Activated T-helper 17 cell treated with anti-CD3 and anti-CD28 coated beads, Interleukin-2, amount 50 U/mL, for 72 hours (primary cell): ENCODE measurements around the gene DAPK1. TPM values are rescaled to one million over a fixed set of nuclear protein-coding genes. Genes with fewer than 3 reads are reported as not detected.

Source experiments
- ATAC-seq: fragments of 150-1000 bp; cut with Tn5 transposase; replicated peaks from 2 replicates; pipeline ENCODE4 v1.10.0; 2021; ENCODE audit warnings: mild to moderate bottlenecking, moderate library complexity
- H3K27ac Mint-ChIP-seq: one replicate; pipeline ENCODE4 v1.8.0; 2022; ENCODE audit warnings: mixed read lengths
- H3K27me3 Mint-ChIP-seq: one replicate; pipeline ENCODE4 v1.8.0; 2022; ENCODE audit warnings: mixed read lengths
- H3K36me3 Mint-ChIP-seq: one replicate; pipeline ENCODE4 v1.8.0; 2022; ENCODE audit warnings: low read depth, mild to moderate bottlenecking, mixed read lengths
- H3K4me1 Mint-ChIP-seq: one replicate; pipeline ENCODE4 v1.8.0; 2022; ENCODE audit warnings: mixed read lengths
- H3K4me3 Mint-ChIP-seq: one replicate; pipeline ENCODE4 v1.8.0; 2022; ENCODE audit warnings: mild to moderate bottlenecking, mixed read lengths
- H3K9me3 Mint-ChIP-seq: one replicate; pipeline ENCODE4 v1.8.0; 2022; ENCODE audit warnings: mixed read lengths
- total RNA-seq, 2 donors: library from RNA; stranded (reverse); gene quantifications; one replicate each; pipeline ENCODE4 v1.2.3, GENCODE V29; 2022

The DAPK1 gene
- total RNA-seq, 2 donors from 2014 or later, result 1.5 to 2.0 TPM

DNA sequence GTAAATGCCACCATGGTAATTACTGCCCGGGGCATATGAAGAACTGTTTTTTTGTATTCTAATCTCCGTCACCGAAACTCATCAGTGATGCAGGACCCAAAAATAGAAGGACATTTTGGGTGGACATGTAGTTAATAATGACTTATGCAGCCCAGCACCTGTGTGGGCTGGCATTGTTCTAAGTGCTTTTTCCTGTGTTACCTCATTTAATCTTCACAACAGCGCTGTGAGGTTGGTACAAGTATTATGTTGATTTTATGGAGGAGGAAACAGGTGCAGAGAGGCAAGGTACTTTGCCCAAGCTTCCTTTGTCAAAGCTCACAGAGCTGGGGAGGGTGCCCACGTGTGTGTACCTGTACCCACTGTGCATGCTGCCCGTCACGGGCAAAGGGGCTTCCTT, 58.4 kb downstream of the DAPK1 start:
- H3K36me3 Mint-ChIP-seq, result no peaks in the 10 kb centered on the region

DNA sequence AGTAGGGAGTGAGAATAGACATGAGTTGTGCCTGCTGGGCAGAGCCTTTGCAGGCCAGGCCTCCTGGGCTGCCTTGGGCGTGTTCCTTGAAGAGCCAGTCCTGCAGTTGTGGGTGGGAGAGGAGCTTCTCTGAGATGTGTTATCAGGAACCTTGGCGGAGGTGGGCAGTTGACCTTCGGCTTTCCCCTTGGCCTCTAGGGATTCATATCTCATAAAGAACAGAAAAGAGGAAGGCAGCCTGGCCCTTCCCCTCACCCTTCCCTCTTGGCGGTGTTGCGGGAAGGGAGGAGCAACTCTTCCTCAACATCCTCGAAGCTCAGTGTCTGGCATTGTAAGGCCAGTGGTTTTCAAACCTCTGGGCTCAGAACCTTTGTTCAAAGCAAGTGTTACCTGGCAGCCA, 59.2 kb downstream of the DAPK1 start:
- ATAC-seq, result no peak
- no peaks in the 10 kb centered on the region for H3K36me3 Mint-ChIP-seq
- H3K27ac Mint-ChIP-seq, result no peak overlapping the region
- H3K27me3 Mint-ChIP-seq, result peaks cover 14% of the 10 kb centered on the region
- H3K4me1 Mint-ChIP-seq, result no peaks in the 10 kb centered on the region
- no peaks in the 10 kb centered on the region for H3K9me3 Mint-ChIP-seq
- H3K4me3 Mint-ChIP-seq, result no peak overlapping the region

More for the DNA sequence above, 58.4 kb downstream of the DAPK1 start:
- no peak for ATAC-seq
- Mint-ChIP-seq H3K4me1 (no peaks in the 10 kb centered on the region), H3K27me3 (peaks cover 14% of the 10 kb centered on the region), H3K4me3 (no peak overlapping the region), H3K9me3 (no peaks in the 10 kb centered on the region), H3K27ac (no peak overlapping the region)

GRCh38 chr9:87557996-87558395, 60.3 kb downstream of the DAPK1 start:
- no peak for ATAC-seq
- Mint-ChIP-seq H3K27me3 (peaks cover 14% of the 10 kb centered on the region), H3K36me3 (no peaks in the 10 kb centered on the region), H3K4me1 (no peaks in the 10 kb centered on the region), H3K9me3 (no peaks in the 10 kb centered on the region), H3K27ac (no peak overlapping the region), H3K4me3 (no peak overlapping the region)

DNA sequence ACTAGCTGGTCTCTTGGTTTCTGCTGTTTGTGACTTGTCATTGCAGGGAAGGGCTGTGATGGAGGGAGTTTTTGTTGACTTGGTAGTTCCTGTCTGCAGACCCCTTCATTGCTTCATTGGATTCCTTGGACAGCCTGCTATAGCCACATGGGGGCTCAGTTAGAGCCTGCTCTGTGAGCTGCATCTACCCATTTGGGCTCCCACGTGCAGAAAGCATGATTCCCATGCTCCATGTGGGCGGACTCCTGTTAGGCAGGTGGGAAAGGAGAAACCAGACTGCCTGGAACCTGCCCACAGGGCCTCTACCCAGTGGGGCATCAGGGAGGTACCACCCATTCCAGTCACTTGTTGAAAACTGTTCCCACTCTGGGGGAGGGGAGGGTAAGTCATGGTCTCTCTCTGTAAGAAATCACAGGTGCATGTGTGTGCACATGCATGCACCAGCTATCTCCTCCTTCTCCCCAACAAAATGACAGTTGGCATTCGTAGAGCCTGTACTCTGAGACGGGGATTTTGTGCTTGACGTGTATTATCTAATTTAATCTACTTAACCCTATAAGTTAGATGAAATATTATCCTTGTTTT, 61.0 kb downstream of the DAPK1 start:
- H3K9me3 Mint-ChIP-seq, result no peaks in the 10 kb centered on the region
- no peak for ATAC-seq
- H3K36me3 Mint-ChIP-seq, result no peaks in the 10 kb centered on the region
- no peak overlapping the region for H3K4me3 Mint-ChIP-seq
- no peak overlapping the region for H3K27ac Mint-ChIP-seq
- H3K27me3 Mint-ChIP-seq, result peaks cover 14% of the 10 kb centered on the region
- no peaks in the 10 kb centered on the region for H3K4me1 Mint-ChIP-seq

GRCh38 chr9:87562062-87562461, 64.4 kb downstream of the DAPK1 start:
- H3K27me3 Mint-ChIP-seq, result peaks cover 7% of the 10 kb centered on the region
- H3K36me3 Mint-ChIP-seq, result no peaks in the 10 kb centered on the region
- H3K4me1 Mint-ChIP-seq, result no peaks in the 10 kb centered on the region
- H3K9me3 Mint-ChIP-seq, result no peaks in the 10 kb centered on the region
- no peak overlapping the region for H3K27ac Mint-ChIP-seq
- ATAC-seq, result no peak
- H3K4me3 Mint-ChIP-seq, result no peak overlapping the region

DNA sequence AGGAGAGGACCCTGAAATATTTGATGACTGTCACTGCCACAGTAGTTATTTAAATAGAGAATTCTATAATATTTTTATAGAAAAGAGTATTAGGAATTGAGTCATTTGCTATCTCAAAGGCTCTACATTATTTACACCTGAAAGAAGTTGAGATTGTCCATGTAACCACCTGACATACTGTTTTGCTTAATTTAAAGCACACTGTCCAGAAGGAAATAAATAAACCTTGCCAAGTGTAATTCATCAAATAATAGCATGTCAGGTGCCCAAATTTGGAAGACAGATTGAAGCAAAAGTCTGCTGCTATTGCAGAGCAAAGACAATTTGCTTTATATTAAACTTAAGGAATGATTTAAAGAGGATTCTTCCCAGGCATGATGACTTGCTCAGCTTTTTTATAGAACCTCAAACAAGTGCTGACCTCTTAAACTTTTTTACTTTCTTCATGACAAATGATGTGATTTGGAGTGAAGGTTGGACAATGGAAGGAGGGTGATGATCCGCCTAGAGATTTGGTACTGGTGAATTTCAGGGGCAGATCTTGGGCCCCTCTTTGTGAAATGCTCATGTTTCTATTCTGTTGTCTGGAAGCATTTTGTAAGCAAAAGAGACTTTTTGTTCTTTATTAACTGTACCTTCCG, 65.0 kb downstream of the DAPK1 start:
- no peak for ATAC-seq
- no peaks in the 10 kb centered on the region for H3K9me3 Mint-ChIP-seq
- H3K4me3 Mint-ChIP-seq, result no peak overlapping the region
- no peak overlapping the region for H3K27ac Mint-ChIP-seq
- no peaks in the 10 kb centered on the region for H3K36me3 Mint-ChIP-seq
- no peaks in the 10 kb centered on the region for H3K4me1 Mint-ChIP-seq
- peaks cover 7% of the 10 kb centered on the region for H3K27me3 Mint-ChIP-seq

- Mint-ChIP-seq H3K27me3 (peaks cover 9% of the 10 kb centered on the region), H3K27ac (no peak overlapping the region), H3K36me3 (no peaks in the 10 kb centered on the region), H3K4me1 (no peaks in the 10 kb centered on the region), H3K9me3 (no peaks in the 10 kb centered on the region), H3K4me3 (no peak overlapping the region)
- no peak for ATAC-seq
These were observed 66.4 kb downstream of the DAPK1 start for GRCh38 chr9:87564111-87564510.

DNA sequence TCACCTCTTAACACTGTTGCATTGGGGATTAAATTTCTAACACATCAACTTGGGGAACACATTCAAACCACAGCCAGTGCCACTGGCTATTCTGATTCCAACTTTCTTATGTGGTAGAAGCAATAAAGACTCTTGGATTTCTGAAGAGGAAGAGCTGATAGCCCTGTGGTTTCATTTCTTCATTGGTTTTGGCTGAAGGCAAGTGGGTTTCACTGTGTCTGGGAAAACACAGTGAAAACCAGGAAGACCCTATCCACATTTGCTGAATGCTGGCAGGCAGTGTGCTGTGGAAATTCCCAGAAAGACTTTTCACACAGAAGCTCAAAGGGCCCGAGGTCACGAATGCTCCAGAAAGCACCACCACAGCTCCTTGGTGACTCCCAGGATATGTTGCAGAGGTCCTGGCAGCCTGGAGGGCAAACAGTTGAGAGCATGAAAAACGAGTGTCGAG, 67.1 kb downstream of the DAPK1 start:
- H3K27me3 Mint-ChIP-seq, result peaks cover 9% of the 10 kb centered on the region
- ATAC-seq, result no peak

DNA sequence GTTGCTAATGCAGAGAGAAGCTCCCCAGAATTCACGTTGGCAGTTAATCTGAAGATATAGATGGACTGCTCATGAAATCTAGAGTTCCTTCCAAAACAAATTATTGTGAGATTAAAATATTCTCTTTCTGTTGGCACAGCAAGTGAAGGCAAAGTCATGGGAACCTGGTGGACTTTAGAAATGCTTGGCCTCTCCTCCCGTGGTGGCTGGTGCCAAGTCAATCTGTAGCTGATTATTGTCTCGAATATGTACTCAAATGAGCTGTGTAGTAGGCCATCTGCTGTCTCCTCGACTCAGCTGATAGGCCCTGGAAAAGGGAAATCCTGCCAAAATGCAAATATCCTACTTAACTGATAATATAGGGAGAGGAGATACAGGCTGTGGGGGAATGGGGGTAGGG, 69.3 kb downstream of the DAPK1 start:
- Mint-ChIP-seq H3K4me3 (no peak overlapping the region), H3K4me1 (no peaks in the 10 kb centered on the region), H3K27ac (no peak overlapping the region), H3K9me3 (no peaks in the 10 kb centered on the region), H3K27me3 (peaks cover 9% of the 10 kb centered on the region), H3K36me3 (no peaks in the 10 kb centered on the region)
- ATAC-seq, result no peak

More for the DNA sequence above, 67.1 kb downstream of the DAPK1 start:
- Mint-ChIP-seq H3K27ac (no peak overlapping the region), H3K4me3 (no peak overlapping the region), H3K36me3 (no peaks in the 10 kb centered on the region), H3K9me3 (no peaks in the 10 kb centered on the region), H3K4me1 (no peaks in the 10 kb centered on the region)

GRCh38 chr9:87567571-87567970, 69.9 kb downstream of the DAPK1 start:
- ATAC-seq, result no peak
- no peaks in the 10 kb centered on the region for H3K36me3 Mint-ChIP-seq
- no peak overlapping the region for H3K27ac Mint-ChIP-seq
- peaks cover 9% of the 10 kb centered on the region for H3K27me3 Mint-ChIP-seq
- H3K4me1 Mint-ChIP-seq, result no peaks in the 10 kb centered on the region
- H3K4me3 Mint-ChIP-seq, result no peak overlapping the region
- no peaks in the 10 kb centered on the region for H3K9me3 Mint-ChIP-seq

- Mint-ChIP-seq H3K36me3 (no peaks in the 10 kb centered on the region), H3K27ac (no peak overlapping the region), H3K27me3 (peaks cover 9% of the 10 kb centered on the region), H3K9me3 (no peaks in the 10 kb centered on the region), H3K4me3 (no peak overlapping the region), H3K4me1 (no peaks in the 10 kb centered on the region)
- no peak for ATAC-seq
These were observed 70.3 kb downstream of the DAPK1 start for GRCh38 chr9:87567983-87568382.

DNA sequence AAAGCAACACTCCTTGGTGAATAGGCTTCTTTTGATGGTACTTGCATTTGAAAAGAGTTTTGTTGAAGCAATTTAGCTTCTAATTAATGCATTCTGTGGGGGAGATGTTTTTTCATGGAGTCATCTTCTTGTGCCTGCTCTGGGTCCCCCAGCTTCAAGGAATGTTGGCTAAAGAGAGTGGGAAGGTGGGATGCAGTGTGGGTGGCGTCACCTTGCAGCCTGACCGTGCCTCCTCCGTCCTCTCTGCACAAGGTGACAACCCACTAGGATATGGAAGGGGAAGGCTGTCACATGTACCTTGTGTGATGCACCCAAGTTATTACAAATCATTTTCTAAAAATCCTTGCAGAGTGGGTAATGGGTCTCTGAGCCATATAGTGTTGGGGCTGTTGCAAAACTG, 70.7 kb downstream of the DAPK1 start:
- Mint-ChIP-seq H3K4me1 (no peaks in the 10 kb centered on the region), H3K4me3 (no peak overlapping the region), H3K36me3 (no peaks in the 10 kb centered on the region), H3K27ac (no peak overlapping the region), H3K9me3 (no peaks in the 10 kb centered on the region), H3K27me3 (peaks cover 9% of the 10 kb centered on the region)
- no peak for ATAC-seq

DNA sequence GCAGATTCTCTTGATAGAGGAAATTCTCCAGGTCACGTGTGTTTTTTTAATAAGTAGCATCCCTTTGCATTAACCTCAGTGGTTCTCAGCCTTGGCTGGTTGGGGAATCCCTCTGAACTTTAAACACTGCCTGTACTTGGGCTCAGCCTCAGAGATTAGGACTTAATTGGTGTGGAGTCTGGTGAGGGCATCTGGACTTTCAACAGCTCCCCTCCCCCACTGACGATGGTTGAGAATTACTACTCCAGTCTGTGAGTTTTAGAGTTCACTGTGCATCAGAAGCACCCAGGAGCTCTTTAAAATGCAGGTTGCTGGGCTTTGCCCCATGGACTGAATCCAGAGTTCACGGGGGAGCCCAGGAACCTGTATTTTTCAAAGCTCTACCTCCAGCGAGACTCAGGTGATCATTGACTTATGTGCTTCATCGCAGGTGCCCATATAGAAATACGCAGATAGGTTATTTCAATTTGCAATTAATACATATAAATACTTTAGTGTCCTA, 71.4 kb downstream of the DAPK1 start:
- ATAC-seq, result no peak
- Mint-ChIP-seq H3K9me3 (no peaks in the 10 kb centered on the region), H3K36me3 (no peaks in the 10 kb centered on the region)

GRCh38 chr9:87569518-87569917, 71.9 kb downstream of the DAPK1 start:
- Mint-ChIP-seq H3K4me3 (no peak overlapping the region), H3K27me3 (peaks cover 5% of the 10 kb centered on the region), H3K36me3 (no peaks in the 10 kb centered on the region), H3K9me3 (no peaks in the 10 kb centered on the region), H3K4me1 (no peaks in the 10 kb centered on the region), H3K27ac (no peak overlapping the region)
- ATAC-seq, result no peak

More for the DNA sequence above, 71.4 kb downstream of the DAPK1 start:
- Mint-ChIP-seq H3K27me3 (peaks cover 6% of the 10 kb centered on the region), H3K27ac (no peak overlapping the region), H3K4me3 (no peak overlapping the region), H3K4me1 (no peaks in the 10 kb centered on the region)
